ENCODE results near the gene PLEKHA6. TPM values are rescaled to one million over a fixed set of nuclear protein-coding genes. Genes with fewer than 3 reads are reported as not detected.

PLEKHA6 gene
- total and polyA plus RNA-seq, 2 of the 8 experiments (the other 6 are each of a cell fraction or from before 2014, with no cell fraction given) = 4.8 to 20.2 TPM

- no peak overlapping the region for H3K27ac ChIP-seq (ENCODE audit: low read depth, low read length)
- H3K27me3 ChIP-seq (replicated peaks in 1 of 4; ENCODE audit: control insufficient read depth in 3 of 4, extremely low read depth in 1 of 4, insufficient read depth in 3 of 4, low read length in 3 of 4) = no peaks in the 10 kb centered on the region; a peak in 2 of 7 replicates
- no peak overlapping the region for H3K4me3 ChIP-seq (ENCODE audit: extremely low read depth in 1 of 4, insufficient read depth in 2 of 4, low read depth in 3 of 4, low read length in 4 of 4)
- ChIA-PET CTCF (ENCODE audit: partially characterized antibody) (interaction anchor here (0.6 to 21.6 kb wide), 12 partner anchors 9 to 154 kb away, joined by 3 to 175 read pairs (median 5); partner anchors contain the start of genes GOLT1A and PLEKHA6), POLR2A (ENCODE audit: partially characterized antibody) (interaction anchor here (1.5 kb wide), 1 partner anchor 8 kb away, joined by 6 read pairs; no protein-coding TSS in a partner anchor)
- H4K5ac ChIP-seq (ENCODE audit: insufficient read length, low read depth, low read length) = no peak overlapping the region
- no peaks in the 10 kb centered on the region for H3K36me3 ChIP-seq (ENCODE audit: control insufficient read depth in 2 of 4, insufficient read depth in 4 of 4, low read length in 3 of 4)
- H3K9ac ChIP-seq (replicated peaks in 1 of 4; ENCODE audit: extremely low read depth in 1 of 4, low read depth in 3 of 4, low read length in 3 of 4) = no peak overlapping the region
- H3K79me1 ChIP-seq (ENCODE audit: low read depth, low read length) = no peaks in the 10 kb centered on the region
- H2BK20ac ChIP-seq (ENCODE audit: low read length) = no peak overlapping the region
- DNase-seq (ENCODE audit: low read depth in 1 of 2, low spot score in 2 of 2) (no peak), FAIRE-seq (no peak)
- 83% methylated on average over 6 of the region's 6 CpGs; no CpG with 5 or more reads in 1 of the 2 experiments for WGBS, 2 experiments (ENCODE audit: extremely low coverage in 1 of 2, insufficient coverage in 1 of 2, insufficient read length in 1 of 2, insufficient replicate concordance in 2 of 2, low coverage in 1 of 2, low lambda C conversion rate in 2 of 2, missing lambda C conversion rate in 1 of 2)
- H3K56ac ChIP-seq (replicated peaks; ENCODE audit: insufficient read length, low read depth, low read length) = no peak overlapping the region
- no peak overlapping the region for H2BK120ac ChIP-seq (replicated peaks; ENCODE audit: low read depth, low read length)
- H3K4me2 ChIP-seq (ENCODE audit: insufficient read depth in 1 of 2, low read depth in 2 of 2, low read length in 2 of 2) = no peak overlapping the region
- H3K23ac ChIP-seq (ENCODE audit: insufficient read length) = no peak overlapping the region
- no peak overlapping the region for H2BK12ac ChIP-seq (ENCODE audit: low read depth, low read length)
- no peak overlapping the region for H4K91ac ChIP-seq (replicated peaks; ENCODE audit: insufficient read length, low read length)
- H4K20me1 ChIP-seq (replicated peaks in 1 of 2; ENCODE audit: control insufficient read depth in 1 of 2, insufficient read depth in 2 of 2, low read length in 2 of 2) = no peaks in the 10 kb centered on the region
- no peak overlapping the region for H3K4ac ChIP-seq (replicated peaks; ENCODE audit: insufficient read length, low read depth, low read length)
- H2AK5ac ChIP-seq (ENCODE audit: low read depth, low read length) = no peak overlapping the region
- H2BK5ac ChIP-seq (ENCODE audit: low read depth, low read length) = no peak overlapping the region
- H2BK15ac ChIP-seq (ENCODE audit: low read length) = no peak overlapping the region
- no peak overlapping the region for H3K14ac ChIP-seq (ENCODE audit: insufficient read length)
- no peak overlapping the region for H3K18ac ChIP-seq (ENCODE audit: extremely low read depth, low read length)
- no peak overlapping the region for H4K8ac ChIP-seq (ENCODE audit: extremely low read depth, insufficient read depth, low read length)
- H2AFZ ChIP-seq (ENCODE audit: low read length) = no peak overlapping the region
- peaks cover 3 to 12% (median 8%) of the 10 kb centered on the region in 4 experiments; a peak in 6 of 7 replicates for H3K4me1 ChIP-seq (replicated peaks in 1 of 4; ENCODE audit: control insufficient read depth in 3 of 4, insufficient read depth in 4 of 4, low read length in 3 of 4)
- no peak for TF ChIP-seq JUND (IDR thresholded peaks at IDR 0.05; ENCODE audit: low read length)
- no peak for TF ChIP-seq ZNF274 (IDR thresholded peaks at IDR 0.05; ENCODE audit: borderline replicate concordance, extremely low read depth, low read length)
- TF ChIP-seq TAF1 (IDR thresholded peaks at IDR 0.05; ENCODE audit: low read depth, low read length) = no peak
- no peak for TF ChIP-seq MAX (IDR thresholded peaks at IDR 0.05)
- TF ChIP-seq NANOG (IDR thresholded peaks at IDR 0.05; ENCODE audit: insufficient read depth, low read depth, low read length, poor library complexity, severe bottlenecking) = no peak
- TF ChIP-seq POLR2AphosphoS5 (IDR thresholded peaks at IDR 0.05; ENCODE audit: low read depth, low read length) = no peak
- TF ChIP-seq ATF2 (IDR thresholded peaks at IDR 0.05; ENCODE audit: low read length) = no peak
- H3K23me2 ChIP-seq (ENCODE audit: low read depth, low read length) = no peaks in the 10 kb centered on the region
- H3K9me3 ChIP-seq (ENCODE audit: insufficient read depth in 2 of 2, low read depth in 1 of 2, low read length in 1 of 2) = no peaks in the 10 kb centered on the region; a peak in 1 of 4 replicates
- no peaks in the 10 kb centered on the region for H3K79me2 ChIP-seq (ENCODE audit: control insufficient read depth in 1 of 2, insufficient read depth in 2 of 2, low read length in 2 of 2)
Measured at GRCh38 chr1:204316164-204316563, 43.6 kb downstream of the PLEKHA6 start.
